Anterior cingulate cortex (tissue), 58 donors: Measurements from ENCODE around the gene TAX1BP1.
"Not testable (repeated sequence)": the region's sequence is repeated elsewhere in the genome, so short reads cannot be mapped to it uniquely, and the experiment has no call there.

Experiments used
- DNase-seq, 58 donors: peaks; one replicate each; lab custom pipeline; 2025; lab: John Stamatoyannopoulos, UW

The TAX1BP1 gene

DNA sequence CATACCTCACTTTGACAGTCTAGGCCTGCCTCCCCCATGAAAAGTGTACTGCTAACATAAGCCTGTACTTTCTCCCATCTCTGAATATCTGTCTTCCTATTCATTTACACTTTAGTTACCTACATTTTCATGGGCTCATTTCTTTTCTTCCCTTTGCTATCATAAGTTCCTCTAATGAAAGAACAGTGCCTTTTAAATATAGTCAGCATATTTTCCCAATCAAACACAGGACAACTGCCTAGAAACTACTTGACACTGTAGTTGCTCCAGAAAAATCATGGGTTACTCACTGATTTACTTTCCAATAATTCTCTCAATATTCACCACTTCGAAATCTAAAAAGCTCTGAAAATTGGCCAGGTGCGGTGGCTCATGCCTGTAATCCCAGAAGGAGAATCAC, 2.8 kb upstream of the TAX1BP1 start:
- no peak for DNase-seq

DNA sequence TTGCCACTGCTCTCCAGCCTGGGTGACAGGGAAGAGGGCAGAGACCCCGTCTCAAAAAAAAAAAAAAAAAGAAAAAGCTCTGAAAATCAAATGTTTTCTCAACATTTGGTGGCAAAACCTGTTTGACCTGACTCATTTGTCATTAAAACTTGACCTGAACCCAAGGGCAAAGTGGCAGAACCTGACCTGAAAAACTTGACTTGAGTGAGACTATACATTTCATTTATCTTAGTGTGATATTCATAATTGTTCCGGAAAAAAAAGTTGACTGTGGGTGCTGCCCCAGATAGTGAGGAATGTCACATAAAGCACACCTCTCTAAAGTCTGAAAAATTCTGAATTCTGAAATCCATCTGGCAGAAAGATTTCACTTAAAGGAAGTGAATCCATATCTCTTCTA, 2.3 kb upstream of the TAX1BP1 start:
- no peak for DNase-seq

DNA sequence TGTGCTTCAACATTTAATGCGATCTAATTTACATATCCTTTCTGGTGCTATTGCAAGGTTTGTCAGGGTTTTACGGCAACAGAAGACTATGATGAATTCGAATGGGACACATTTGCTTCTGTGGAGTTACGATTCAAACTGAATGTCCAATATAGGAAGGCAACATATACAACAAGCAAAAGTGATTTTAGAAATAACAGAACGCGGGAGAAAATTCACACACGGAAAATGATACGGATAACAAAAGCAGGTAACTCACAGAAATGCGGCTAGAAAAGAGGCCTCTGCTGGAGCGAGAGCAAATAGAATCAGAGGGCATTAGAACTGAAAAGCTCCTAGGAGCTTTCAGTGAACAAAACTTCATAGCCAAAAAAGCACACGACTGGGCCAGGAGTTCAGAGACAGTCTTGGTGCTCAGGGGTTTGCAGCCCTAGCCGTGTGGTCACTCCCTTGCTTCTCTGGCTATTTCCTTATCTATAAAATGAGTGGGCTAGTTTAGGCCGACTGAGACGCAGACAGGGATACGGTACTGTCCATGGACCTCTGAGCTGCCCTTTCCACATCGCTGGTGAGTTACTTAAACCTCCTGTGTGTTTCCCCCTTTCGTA, 557 bp upstream of the TAX1BP1 start:
- DNase-seq: peak in 4 of 58 donors; percentile 37 to 59 (median 48)

DNA sequence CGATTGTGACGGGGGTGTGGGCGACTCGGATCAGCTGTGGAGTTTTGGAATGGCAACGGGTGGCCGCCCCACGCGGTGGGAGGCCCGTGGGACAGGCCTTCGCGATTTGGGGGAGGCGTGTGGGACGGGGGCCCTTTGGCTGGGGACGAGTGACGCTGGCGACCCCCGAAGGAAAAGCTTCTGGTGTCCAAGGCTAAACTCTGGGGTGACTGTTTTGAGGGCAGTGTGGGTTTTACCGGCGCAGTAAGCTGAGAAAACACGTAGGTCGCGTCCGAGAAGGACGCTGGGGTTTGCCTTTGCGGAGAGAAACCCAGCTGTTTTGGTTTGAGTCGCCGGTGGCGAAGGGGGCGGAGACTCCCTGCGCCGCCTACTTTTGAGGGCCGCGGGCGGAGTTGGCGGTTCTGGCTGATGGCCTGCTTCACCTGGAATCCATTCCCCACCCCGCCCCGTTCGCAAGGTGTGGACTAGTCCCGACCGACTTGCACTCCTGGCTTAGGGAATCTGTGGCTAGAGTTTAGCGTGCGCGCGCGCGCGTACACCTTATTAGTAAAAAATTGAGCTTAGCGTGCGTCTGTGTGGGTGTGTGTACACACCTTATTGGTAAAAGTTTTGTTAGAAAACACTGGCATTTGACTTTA, 606 bp downstream of the TAX1BP1 start:
- DNase-seq: peak in 57 of 58 donors; percentile 18 to 79 (median 55)

DNA sequence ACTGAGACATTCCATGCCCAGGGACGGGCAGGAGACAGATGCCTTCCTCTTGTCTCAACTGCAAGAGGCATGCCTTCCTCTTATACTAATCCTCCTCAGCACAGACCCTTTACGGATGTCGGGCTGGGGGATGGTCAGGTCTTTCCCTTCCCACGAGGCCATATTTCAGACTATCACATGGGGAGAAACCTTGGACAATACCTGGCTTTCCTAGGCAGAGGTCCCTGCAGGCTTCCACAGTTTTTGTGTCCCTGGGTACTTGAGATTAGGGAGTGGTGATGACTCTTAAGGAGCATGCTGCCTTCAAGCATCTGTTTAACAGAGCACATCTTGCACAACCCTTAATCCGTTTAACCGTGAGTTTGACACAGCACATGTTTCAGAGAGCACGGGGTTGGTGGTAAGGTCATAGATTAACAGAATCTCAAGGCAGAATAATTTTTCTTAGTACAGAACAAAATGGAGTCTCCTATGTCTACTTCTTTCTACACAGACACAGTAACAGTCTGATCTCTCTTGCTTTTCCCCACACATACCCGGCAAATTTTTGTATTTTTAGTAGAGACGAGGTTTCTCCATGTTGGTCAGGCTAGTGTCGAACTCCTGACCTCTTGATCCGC, 2.2 kb downstream of the TAX1BP1 start:
- not testable (repeated sequence) for DNase-seq

DNA sequence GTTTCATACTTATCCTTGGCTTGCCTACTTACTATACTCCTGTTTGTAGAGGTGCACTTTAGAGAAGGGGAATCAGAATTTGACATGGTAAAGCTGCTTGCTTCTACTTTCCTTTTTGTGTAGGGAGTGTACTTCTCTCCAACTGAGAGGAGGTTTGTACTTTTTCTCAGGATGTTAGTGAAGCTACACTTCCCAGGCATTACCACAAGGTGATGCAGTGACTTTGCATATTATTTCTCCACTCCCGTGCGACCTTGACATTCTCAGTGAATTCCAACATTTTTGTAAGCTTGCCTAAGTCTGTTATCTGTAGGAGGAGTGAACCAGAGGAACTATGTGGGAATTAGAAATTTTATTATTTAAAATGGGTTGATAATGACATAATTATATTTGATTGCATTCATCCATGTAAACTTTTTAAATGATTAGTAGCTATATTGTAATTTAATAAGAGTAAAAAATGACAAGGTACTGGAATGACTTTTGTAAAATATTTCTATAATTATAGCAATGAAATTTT, 5.2 kb downstream of the TAX1BP1 start:
- DNase-seq: no peak

- no peak for DNase-seq
Measured at GRCh38 chr7:27746486-27746885, 6.5 kb downstream of the TAX1BP1 start.

DNA sequence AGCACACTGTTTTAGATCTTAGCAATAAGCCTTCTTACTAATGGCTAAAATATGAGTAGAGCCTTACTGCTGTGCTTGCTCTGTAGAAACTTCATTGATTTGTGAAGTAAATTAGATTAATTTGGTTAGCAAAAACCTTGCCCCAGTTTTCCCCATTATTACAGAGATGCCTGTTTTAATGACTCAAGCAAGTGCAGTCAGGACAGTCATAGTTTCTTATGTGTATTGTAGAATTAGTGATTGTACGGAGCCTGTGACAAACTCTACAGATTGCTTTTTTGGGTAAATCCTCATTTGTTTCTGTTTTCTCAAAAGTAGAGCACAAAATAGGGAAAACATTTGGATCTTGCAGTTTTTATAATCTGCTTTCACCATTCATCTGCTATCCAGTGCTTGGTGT, 7.0 kb downstream of the TAX1BP1 start:
- DNase-seq: no peak

DNA sequence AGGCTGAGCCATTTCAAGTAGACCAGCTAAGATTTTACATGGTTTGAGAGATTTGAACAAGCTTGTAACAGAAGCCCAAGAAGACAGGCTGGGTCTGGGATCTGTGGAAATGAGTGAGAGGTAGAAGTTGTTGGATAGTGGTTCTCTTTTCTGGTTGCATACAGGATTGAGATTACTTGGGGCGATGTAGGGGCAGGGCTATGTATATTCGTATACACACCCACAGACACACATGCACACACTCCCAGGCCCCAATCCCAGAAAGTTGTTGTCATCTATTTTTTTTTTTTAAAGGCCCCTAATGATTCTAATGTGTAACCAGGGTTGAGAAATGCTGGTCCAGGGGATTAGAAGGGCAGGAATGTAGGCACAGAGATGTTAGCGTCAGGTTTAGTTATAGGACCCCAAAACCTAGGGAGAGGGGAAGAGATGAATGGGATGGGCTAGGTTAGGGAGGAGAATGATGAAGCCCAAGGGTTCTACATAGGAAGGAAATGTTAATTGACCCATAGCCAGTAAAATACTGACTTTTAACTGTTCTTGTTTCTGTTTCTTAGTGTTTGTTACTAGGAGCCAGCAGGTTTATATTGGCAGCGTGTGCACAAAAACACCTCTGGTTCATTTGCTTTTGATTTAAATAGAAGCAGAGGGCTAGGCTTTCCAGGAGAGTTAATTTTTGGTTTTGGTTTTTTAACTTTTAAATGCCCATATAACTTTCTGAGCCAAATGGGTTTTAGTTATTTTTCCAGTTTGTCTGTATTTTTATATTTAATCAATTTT, 7.8 kb downstream of the TAX1BP1 start:
- no peak for DNase-seq

GRCh38 chr7:27750316-27750715, 10.4 kb downstream of the TAX1BP1 start:
- DNase-seq: no peak

DNA sequence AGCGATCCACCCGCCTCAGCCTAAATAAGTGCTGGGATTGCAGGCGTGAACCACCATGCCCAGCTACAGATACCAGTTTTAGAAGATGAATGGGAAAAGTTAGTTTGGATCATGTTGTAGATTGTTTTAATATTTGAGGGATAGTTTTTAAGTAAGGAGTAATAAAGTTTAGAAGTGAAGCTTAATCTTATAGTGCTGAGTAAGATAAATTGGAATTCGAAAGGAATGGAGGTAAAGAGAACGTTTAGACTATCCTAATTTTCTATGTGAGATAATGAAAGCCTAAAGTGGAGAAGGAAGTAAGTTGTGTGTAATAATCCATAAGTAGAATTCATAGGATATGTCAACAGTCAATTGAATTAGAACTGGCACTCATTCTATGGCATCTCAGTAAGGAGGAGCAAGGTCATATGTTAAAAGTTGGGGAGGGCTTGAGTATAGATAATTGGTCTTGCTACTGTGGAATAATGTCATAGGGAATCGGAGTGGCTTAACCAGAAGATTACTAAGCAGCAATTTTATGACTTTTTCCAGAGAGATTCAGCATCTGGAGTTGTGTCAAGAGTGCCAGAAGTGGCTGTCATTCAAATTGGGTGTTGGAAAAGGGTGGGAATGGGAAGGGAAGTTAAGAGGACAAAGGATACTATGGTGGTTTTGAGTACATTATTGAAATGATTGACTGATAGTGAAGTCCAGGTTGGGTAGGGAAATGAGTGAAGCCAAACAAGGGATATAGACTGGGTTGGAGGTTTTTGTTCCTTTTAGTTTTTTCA, 12.1 kb downstream of the TAX1BP1 start:
- DNase-seq: no peak

DNA sequence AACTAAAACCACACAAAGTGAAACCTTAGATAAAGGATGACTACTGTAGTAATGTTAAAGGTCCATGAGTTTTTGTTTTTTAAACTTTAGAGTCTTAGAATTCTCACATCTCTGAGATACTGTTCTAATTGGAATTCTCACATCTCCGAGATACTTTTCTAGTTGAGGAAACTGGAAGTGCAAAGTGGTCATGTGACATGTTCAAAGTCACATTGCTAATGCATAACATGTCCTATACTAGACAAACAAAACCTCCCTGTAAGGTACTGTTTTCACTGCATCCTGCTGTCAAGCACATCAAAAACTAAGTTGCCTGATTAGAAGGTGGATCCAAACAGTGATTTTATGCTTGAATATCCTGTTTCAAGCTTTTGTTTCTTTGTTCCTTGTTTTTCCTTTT, 13.9 kb downstream of the TAX1BP1 start:
- DNase-seq: no peak

DNA sequence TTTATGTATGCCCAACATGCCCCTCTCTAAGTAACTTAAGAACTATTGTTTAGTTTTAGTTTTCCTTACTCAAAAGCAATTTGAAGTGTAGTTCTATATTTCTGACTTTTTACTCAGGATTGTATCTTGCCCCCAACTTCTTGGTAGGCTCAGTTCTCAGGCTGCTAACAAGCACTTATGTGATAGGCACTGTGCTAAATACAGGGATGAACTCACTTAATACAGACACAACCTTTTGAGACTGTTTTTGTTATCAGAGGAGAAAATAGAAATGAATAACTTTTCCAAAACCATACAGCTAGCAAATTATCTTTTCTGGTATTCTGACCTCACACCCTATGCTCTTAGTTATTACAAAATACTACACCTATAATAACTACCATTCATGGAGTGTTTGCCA, 16.3 kb downstream of the TAX1BP1 start:
- no peak for DNase-seq

GRCh38 chr7:27759491-27759890, 19.5 kb downstream of the TAX1BP1 start:
- no peak for DNase-seq

- DNase-seq: no peak
Measured at GRCh38 chr7:27762062-27762461, 22.1 kb downstream of the TAX1BP1 start.

DNA sequence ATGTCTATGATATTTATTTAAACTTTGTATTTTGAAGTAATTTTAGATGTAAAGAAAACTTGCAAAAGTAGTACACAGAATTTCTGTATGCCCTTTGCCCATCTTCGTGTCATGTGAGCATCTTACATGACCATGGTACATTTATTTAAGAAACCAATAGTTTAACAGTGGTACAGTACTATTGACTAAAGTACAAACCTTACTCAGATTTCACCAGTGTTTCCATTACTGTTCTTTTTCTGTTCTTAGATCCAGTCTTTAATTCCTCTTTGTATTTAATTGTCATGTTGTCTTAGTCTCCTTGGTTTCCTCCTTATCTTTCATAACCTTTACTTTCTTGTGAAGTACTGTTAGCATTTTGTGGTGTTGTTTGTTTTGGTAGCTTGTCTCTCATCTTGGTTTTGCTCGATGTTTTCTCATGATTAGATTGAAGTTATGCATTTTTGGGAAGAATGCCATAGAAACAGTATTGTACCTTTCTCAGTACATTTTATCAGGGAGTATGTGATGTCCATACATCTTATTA, 24.1 kb downstream of the TAX1BP1 start:
- DNase-seq: no peak

- DNase-seq: no peak
Measured at GRCh38 chr7:27765841-27766240, 25.9 kb downstream of the TAX1BP1 start.

DNA sequence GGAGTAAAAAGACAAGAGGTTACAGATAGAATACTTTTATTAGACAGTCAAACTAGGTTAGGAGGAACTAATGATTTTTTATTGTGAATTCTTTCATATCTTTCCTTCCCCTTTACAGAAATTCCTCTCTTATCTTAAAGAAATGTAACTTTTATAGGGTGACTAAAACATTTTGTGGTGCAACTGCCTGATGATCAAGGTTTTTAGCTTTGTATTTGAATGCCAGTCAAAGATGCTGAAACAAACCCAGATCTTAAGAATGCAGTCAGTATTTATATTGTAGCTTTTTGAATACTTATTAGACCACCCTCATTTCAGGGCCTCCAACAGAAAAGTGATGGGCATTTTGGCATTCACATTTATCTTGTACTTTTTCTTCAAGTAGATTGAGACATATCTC, 27.4 kb downstream of the TAX1BP1 start:
- DNase-seq: no peak

- no peak for DNase-seq
Measured at GRCh38 chr7:27771111-27771510, 31.1 kb downstream of the TAX1BP1 start.

- DNase-seq: peak in 1 of 58 donors; percentile 1
Measured at GRCh38 chr7:27774717-27775328, 34.9 kb downstream of the TAX1BP1 start.
